Measurements from ENCODE around the gene L3MBTL1.
"Not testable (repeated sequence)": the region's sequence is repeated elsewhere in the genome, so short reads cannot be mapped to it uniquely, and the experiment has no call there.

The L3MBTL1 gene

DNA sequence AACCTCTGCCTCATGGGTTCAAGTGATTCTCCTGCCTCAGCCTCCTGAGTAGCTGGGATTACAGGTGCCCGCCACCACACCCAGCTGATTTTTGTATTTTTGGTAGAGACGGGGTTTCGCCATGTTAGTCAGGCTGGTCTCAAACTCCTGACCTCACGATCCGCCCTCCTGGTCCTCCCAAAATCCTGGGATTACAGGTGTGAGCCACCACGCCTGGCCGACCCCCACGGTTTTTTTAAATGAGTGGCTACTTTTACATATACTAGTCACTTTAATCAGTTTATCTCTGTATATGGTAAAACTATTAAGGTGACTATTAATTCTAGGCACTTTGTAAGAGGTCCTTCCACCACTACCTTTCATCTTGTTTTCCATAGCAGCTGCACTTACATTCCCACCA lies 5.5 kb upstream of the L3MBTL1 start:
- not testable (repeated sequence) for DNase-seq (ENCODE audit: low read depth in 1 of 2, low spot score in 1 of 2)

DNA sequence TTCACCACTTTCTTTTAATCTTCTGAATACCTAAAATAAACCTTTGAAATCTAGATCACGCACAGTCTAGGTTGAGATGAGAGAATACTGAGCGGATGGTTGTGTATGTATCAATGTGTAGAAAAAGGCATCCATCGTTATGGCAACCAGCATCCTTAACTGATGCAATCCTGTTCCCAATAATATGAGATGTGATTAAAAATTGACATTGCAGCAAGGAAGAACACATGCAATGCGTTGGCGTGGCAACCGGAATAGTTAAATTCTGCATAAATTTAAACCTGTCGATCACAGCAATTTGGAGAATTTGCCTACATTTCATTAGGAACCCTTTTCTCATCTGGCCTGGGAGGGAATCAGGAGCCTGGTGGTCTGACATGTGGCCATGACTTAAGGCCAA lies 1.3 kb upstream of the L3MBTL1 start:
- no peak for DNase-seq (ENCODE audit: low read depth in 1 of 2, low spot score in 1 of 2)

DNA sequence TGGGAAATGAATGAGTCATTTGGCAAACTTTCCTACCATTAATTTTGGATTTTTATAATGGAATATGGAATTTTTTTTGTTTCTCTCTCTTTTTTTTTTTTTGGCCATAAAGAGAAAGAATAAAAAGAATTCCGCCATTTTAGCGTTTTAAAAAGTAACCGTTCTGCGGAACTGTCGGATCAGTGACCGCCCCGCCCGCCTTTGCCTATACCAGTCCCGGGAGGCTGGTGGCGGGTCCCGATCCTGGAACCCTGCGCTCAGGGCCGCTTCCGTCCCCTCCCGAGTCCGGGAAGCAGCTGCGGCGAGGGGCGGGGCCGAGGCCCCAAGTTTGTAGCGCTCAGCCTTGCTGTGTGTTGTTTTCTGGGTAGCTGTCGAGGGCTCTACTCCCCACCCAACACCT lies 609 bp downstream of the L3MBTL1 start:
- DNase-seq (ENCODE audit: low read depth in 1 of 2, low spot score in 1 of 2) = no peak

DNA sequence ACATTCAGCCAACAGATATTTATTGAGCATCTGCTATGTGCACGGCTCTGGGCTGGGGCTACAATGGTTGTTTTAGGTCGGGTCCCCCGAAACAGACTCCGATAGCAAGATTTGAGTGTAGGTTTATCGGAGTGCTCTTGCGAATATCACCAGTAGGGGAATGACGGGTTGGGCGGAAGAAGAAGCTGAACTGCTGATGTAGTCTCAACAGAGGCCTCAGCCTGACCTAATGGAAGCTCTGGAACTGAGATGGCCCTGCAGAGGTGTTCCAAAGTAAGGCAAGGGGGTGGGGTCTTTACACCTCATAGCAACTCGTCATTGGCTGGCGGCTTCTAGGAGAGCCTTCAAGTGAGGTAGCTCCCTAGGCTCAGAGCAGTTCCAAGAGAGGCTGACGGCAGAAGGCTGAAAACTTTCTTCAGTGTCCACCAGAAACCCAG lies 1.1 kb downstream of the L3MBTL1 start:
- no peak for DNase-seq (ENCODE audit: low read depth in 1 of 2, low spot score in 1 of 2)

DNA sequence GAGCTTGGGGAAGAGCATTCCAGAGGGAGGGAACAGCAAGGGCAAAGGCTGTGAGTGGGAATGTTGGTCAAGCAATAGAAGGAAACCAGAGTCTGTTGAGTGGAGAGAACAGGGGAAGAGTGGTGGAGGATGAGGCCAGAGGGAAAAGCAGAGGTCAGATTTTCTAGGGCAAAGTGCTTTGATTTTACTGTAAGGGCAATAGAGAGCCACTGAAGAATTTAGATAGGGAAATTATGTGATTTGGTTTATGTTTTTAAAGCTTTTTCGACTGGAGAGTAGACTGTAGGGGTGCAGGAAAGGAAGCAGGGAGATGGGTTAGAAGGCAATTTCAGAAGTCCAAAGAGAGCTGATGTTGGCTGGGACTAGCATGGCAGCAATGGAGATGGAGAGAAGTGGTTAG lies 4.4 kb downstream of the L3MBTL1 start:
- DNase-seq (ENCODE audit: low read depth in 1 of 2, low spot score in 1 of 2) = no peak

DNA sequence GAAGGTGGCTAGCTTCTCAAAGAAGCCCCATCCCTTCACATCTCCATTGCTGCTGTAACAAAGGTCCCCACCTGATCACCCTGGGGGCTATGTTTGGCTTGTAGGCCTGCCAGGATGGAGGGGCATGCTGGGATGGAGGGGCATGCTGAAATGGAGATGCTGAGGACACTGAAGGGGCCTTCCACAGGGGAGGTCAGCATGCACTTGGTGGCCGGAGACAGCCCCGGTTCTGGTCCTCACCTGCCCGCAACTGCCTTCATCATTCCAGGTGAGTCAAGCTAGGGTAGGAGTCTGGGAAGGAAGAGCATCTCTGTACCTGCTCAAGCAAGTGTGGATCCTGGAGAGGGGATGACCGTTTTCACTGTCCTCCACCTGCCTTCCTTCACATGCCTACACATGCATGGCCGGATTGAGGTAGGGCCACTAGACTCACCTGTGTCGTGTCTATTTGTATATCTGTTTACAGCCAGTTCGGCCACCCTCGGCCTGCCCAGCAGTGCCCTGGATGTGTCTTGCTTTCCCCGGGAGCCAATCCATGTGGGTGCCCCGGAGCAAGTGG lies 6.0 kb downstream of the L3MBTL1 start:
- DNase-seq (ENCODE audit: low read depth in 1 of 2, low spot score in 1 of 2) = no peak

DNA sequence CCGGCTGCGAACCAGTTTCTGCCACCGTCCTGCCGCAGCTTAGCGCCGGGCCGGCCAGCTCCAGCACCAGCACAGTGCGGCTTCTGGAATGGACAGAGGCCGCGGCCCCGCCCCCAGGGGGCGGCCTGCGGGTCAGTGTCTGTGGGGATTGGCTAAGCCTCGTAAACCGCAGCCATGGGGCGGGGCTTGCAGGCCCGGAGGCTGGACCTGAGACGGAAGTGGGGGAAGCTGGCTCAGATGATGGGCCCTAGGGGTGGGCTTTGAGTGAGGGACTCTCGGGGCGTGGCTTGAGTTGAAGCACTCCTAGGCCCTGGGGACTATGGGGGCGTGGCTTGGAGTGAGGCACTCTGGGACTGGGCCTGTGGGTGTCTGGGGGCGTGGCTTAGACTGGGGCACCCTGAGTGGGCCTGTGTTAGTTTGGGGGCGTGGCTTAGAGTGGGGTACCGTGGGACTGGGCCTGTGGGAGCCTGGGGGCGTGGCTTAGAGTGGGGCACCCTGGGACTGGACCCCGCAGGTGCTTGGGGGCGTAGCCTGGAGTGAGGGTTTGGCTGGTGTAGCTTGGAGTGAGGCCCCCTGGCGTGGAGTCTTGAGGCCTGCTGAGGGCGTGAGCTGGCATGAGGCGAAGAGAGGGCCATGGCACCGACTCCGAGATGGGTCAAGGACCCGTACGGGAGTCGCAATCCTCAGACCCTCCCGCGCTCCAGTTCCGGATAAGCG lies 6.6 kb downstream of the L3MBTL1 start:
- DNase-seq (ENCODE audit: low read depth in 1 of 2, low spot score in 1 of 2) = peak; percentile 68 to 85

DNA sequence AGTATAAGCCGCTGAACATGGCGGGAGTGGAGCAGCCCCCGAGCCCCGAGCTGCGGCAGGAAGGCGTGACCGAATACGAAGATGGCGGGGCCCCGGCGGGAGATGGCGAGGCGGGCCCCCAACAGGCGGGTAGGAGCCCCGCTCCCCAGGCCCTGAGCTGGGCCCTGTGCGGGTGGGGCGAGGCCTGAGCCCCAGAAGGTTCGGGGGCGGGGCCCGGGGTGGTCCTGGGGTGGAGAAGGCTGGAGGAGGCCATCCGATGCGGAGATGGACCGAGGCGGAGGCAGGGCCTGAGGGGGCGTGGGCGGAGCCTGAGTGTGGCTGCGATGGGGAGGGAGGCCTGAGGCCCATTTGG lies 7.1 kb downstream of the L3MBTL1 start:
- DNase-seq (ENCODE audit: low read depth in 1 of 2, low spot score in 1 of 2) = no peak

DNA sequence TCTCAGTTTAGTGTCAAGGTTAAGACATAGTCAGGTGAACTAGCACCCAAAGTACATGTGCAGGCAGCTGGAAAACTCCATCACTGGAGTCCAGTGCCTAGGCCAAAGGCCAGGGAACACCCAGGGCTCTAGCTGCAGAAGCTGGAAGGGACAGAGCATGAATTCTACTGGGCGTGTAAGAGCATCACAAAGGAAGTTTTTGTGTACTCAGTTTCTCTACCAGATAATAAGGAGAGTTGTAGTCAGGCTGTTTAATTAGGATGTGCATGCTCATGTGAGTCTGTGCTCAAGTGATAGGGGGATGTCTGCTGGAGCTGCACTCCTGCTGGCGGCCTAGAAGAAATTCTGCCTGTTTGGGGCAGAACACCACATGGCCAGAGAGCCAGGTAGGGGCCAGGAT lies 8.1 kb downstream of the L3MBTL1 start:
- no peak for DNase-seq (ENCODE audit: low read depth in 1 of 2, low spot score in 1 of 2)

DNA sequence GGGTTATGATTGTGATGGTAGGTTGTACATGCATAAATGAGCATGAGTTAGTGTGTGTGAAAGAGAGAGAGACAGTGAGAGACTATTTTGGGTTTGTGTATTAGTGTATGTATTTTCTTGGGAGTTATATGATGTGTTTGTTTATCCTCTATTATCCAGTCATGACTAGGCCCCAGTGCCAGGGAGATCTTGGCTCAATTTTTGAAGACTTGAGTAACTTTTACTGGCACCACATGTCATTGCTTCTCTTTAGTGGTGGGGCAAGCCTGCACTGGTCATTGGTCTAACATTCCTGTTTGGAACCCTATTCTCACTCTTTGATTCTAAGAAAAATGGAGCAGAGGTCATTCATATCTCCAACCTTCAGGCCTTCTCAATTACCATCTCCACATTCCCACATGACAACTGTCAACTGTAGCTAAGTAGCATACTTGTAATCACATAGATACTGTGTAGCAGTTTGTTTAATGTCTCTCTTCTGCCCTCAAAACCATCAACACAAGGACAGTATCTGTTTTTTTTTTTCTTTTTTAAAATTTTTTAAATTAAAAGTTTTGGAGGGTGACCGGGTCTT lies 8.8 kb downstream of the L3MBTL1 start:
- no peak for DNase-seq (ENCODE audit: low read depth in 1 of 2, low spot score in 1 of 2)

DNA sequence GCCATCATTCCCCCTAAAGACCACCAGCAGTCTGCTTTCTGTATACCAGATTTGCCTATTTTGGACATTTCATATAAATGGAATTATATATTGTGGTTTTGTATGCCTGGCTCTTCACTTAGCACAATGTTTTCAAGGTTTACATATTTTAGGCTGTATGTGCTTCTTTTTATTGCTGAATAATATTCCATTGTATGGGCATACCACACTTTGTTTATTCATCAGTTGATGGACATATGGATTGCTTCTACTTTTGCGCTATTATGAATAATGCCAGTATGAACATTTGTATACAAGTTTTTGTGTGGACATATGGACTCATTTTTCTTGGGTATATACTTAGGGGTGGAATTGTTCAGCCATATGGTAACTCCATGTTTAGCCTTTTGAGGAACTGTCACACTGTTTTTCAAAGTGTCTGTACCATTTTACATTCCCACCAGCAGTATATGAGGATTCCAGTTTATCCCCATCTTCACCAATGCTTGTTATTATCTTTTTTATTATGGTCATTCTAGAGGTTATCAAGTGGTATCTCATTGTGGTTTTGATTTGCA lies 12.7 kb downstream of the L3MBTL1 start:
- no peak for DNase-seq (ENCODE audit: low read depth in 1 of 2, low spot score in 1 of 2)

DNA sequence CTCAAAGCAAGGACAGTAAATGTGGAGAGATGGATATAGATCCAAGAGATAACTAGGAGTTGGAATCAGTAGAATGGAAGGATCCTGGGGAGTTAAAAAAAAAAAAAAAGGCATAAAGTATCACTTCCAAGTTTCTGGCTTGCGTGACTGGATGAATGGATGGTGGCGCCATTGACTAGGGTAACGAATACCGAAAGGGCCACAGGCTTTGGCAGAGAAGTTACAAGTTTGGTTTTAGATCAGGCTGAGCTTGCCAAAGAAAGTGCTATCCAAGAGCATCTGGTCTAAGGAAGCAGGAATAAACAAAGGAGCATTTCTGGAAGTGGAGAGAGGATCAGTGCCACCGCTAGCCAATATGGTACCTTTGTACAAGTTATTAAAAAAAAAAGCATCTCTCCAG lies 17.5 kb downstream of the L3MBTL1 start:
- DNase-seq (ENCODE audit: low read depth in 1 of 2, low spot score in 1 of 2) = no peak

DNA sequence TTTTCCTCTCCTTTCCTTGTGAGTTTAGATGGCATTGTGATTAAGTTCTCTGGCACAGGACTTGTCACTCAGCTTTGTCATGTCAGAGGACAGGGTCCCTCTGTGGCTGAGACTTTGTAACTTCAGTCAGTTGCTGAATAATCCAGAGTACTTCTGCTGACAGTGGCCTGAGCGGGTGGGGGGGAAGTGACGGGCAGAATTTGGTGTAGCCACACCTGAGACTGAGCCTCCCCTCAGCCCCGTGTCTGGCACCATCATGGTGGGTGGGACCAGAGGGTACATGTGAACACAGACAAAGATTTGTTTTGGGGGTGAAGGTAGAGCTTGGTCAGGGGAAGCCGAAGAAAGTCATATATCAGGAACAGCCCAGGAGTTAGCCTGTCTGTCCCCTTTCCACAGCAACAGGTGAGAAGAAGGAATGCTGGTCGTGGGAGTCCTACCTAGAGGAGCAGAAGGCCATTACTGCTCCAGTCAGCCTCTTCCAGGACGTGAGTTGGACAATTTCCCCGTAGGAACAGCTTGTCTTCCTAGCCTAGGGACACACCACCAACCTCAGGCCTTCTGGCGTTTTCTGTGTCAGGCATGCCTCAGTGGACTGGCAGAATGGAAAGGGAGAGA lies 20.9 kb downstream of the L3MBTL1 start:
- DNase-seq (ENCODE audit: low read depth in 1 of 2, low spot score in 1 of 2) = no peak

DNA sequence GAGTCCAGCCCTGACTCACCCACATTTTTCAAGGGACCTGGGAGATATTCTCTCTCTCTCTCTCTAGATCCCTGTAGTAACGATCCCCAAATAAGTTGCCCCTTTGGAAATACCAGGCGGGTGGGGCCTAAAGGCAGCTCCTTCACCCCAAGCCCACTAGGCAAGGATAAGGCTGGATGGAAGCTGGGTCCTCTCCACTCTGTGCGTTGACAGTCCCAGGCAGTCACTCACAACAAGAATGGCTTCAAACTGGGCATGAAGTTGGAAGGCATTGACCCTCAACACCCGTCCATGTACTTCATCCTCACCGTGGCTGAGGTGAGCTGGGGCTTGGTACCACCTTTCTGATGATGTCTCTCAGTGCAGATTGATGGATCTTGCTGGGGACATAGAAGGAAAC lies 21.6 kb downstream of the L3MBTL1 start:
- DNase-seq (ENCODE audit: low read depth in 1 of 2, low spot score in 1 of 2) = no peak

DNA sequence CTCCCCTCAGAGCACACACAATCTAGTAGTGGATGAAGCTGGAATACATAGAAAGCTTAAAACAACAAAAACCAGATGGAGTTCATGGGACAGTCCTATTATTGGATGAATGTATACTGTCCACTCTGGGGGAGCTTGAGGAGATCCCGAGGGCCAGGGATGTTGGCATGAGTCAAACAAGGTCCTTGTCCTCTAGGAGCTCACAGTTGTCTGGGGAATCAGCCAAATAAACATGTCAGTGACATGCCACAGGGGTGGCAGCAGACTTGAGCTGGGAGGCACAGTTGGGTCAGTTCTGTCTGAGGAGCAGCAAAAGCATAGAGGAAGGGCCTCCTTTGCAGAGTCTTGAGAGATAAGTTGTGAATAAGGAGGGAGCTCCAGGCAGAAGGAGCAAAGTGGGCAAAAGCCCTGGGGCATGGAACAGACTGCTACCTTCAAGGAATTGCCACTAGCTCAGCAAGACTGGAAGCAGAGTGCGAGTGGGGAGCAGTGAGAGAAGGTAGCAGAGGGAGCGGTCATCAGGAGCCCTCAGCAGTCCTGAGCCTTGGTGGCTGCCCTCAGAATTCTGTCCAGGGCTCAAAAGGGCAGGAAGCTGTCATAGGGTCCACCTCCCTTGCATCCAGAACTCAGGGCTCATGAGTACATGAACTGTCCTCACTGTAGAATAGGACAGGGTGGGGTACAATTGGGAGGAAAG lies 22.1 kb downstream of the L3MBTL1 start:
- DNase-seq (ENCODE audit: low read depth in 1 of 2, low spot score in 1 of 2) = no peak

DNA sequence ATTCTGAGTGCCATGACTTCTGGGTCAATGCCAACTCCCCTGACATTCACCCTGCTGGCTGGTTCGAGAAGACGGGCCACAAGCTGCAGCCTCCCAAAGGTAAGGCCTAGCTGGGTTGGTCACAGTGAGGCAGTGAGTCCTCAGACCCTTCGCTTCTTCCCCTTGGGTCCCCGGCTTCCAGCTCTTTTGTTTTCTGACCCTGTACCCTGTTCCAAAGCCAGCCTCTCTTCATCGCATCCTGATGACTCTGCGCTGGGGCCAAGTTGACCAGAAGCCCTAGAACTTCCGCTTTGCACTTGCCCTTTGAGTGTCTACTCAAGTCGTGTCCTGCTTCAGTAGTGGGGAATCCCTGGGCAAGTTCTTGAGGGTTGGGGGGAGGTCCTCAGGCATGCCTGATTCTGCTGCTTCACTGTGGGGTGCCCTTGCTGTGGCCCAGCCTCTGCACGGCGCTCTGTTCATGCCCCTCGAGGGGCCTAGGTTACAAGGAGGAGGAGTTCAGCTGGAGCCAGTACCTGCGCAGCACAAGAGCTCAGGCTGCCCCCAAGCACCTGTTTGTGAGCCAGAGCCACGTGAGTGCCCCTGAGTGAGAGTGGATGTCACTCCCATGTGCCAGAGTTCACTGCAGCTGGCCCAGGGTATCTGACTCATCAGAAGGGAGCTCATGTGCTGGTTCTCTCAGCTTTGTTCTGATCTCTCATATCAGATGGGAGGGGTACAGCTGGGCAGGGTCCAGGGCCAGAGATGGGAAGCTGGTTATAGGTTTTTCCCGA lies 23.0 kb downstream of the L3MBTL1 start:
- no peak for DNase-seq (ENCODE audit: low read depth in 1 of 2, low spot score in 1 of 2)

DNA sequence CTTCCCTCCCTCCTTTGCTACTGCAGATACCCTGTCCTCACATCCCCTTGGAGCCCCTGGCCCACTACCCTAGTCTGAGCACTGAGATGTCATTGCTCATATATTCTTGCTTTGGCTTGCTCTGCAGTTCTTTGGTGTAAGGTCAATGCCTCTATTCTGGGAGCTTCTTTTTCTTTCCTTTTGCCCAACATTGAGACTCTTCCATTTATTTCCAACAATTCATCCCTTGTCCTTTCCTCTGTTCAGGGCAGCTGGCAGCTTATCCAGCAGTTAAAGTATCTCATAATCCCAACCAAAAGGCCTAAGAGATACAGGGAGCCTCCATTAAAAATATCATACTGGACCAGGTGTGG lies 23.6 kb downstream of the L3MBTL1 start:
- DNase-seq (ENCODE audit: low read depth in 1 of 2, low spot score in 1 of 2) = no peak

DNA sequence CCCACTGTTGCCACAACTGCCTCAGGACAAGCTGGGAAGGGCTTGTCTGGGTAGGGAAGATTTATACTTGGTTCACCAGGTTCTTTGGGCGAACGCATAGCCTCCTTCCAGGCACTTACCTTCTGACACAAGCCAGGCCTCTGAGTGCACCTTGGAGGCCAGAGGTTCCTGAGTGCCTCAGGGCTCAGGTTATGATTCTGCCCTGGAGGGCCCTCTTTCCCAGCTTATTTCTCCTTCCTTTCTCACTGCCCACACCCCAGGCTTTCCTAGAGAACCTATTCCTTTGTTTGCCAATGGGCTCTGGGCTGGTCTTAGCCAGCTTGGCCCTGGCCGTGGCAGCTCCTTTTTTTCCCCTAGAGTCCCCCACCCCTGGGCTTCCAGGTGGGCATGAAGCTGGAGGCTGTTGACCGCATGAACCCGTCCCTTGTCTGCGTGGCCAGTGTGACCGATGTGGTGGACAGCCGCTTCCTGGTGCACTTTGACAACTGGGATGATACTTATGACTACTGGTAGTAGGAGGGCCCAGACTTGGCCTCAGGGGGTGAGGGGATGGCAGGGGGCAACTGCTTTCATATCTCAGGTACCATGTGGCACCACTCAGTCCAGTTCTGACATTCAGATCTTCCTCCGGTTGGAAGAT lies 25.0 kb downstream of the L3MBTL1 start:
- no peak for DNase-seq (ENCODE audit: low read depth in 1 of 2, low spot score in 1 of 2)

DNA sequence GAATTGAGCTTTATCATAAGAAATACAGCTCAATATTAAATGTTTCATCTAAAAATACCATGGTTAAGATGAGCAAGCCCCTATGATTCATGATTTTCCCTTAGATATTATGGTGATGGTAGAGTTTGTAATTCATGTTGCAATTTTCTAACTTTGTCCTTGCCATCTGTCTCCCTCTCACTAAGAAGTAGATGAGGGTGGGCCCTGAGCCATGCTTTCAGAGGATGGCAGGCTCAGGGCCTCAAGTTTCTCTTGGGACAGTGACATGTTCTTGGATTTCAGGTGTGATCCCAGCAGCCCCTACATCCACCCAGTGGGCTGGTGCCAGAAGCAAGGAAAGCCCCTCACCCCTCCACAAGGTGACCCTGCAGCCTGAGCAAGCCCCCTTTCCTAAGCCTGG lies 25.6 kb downstream of the L3MBTL1 start:
- no peak for DNase-seq (ENCODE audit: low read depth in 1 of 2, low spot score in 1 of 2)

DNA sequence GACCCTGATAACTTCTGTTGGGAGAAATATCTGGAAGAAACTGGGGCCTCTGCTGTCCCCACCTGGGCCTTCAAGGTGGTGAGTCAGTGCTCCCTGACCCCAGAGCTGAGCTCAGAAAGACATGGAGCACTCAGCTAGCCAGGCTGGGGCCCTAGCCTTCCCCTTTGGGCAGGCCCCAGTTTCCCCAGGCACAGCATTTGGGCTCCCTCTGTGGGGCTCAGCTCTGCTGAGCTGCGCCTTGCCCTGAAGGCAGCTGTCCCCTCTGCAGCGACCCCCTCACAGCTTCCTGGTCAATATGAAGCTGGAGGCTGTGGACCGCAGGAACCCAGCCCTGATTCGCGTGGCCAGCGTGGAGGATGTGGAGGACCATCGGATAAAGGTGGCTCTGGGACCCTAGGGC lies 26.5 kb downstream of the L3MBTL1 start:
- no peak for DNase-seq (ENCODE audit: low read depth in 1 of 2, low spot score in 1 of 2)

Measured in activated CD4-positive, alpha-beta T cell treated with anti-CD3 and anti-CD28 coated beads, Interleukin-2, amount 50 U/mL, for 24 hours (primary cell).